RWPE2 (cell line): ENCODE results near the gene HOXC5.

Source experiments
- ATAC-seq: fragments of 200-7000 bp; cut with Tn5 transposase; 3 replicates; pipeline ENCODE4 v1.9.1; 2021; ENCODE audit warnings: low read depth
- DNase-seq: peaks from one replicate; pipeline ENCODE4 v3.0.0-alpha.2; 2020; ENCODE audit warnings: low spot score
- H3K27ac ChIP-seq: fragments of 450-650 bp; 2 replicates; pipeline ENCODE4 v1.5.1; 2017; ENCODE audit warnings: mild to moderate bottlenecking; ENCODE audit not compliant: poor library complexity, severe bottlenecking
- H3K27me3 ChIP-seq: fragments of 250-450 bp; sonication (Bioruptor Pico); 2 replicates; pipeline ENCODE4 v1.5.1; 2021; ENCODE audit warnings: mild to moderate bottlenecking, moderate library complexity; ENCODE audit not compliant: insufficient read depth, poor library complexity, severe bottlenecking
- H3K36me3 ChIP-seq: fragments of 250-450 bp; sonication (Bioruptor Pico); 2 replicates; pipeline ENCODE4 v1.5.1; 2020; ENCODE audit warnings: low read depth, mild to moderate bottlenecking, moderate library complexity
- H3K4me1 ChIP-seq: fragments of 250-450 bp; sonication (Bioruptor Pico); 2 replicates; pipeline ENCODE4 v1.5.1; 2021; ENCODE audit warnings: mild to moderate bottlenecking, moderate library complexity; ENCODE audit not compliant: insufficient read depth, poor library complexity, severe bottlenecking
- H3K4me3 ChIP-seq: fragments of 250-450 bp; sonication (Bioruptor Pico); 2 replicates; pipeline ENCODE4 v1.5.1; 2021; ENCODE audit warnings: mild to moderate bottlenecking, moderate library complexity; ENCODE audit not compliant: severe bottlenecking
- H3K9me3 ChIP-seq: fragments of 250-450 bp; sonication (Bioruptor Pico); 2 replicates; pipeline ENCODE4 v1.5.1; 2021; ENCODE audit warnings: mild to moderate bottlenecking, moderate library complexity; ENCODE audit not compliant: severe bottlenecking
- CTCF ChIP-seq: fragments of 450-650 bp; IDR thresholded peaks from one replicate; pipeline ENCODE4 v1.5.1; 2017; ENCODE audit warnings: mild to moderate bottlenecking, moderate library complexity; ENCODE audit not compliant: poor library complexity, severe bottlenecking

HOXC5 gene

DNA sequence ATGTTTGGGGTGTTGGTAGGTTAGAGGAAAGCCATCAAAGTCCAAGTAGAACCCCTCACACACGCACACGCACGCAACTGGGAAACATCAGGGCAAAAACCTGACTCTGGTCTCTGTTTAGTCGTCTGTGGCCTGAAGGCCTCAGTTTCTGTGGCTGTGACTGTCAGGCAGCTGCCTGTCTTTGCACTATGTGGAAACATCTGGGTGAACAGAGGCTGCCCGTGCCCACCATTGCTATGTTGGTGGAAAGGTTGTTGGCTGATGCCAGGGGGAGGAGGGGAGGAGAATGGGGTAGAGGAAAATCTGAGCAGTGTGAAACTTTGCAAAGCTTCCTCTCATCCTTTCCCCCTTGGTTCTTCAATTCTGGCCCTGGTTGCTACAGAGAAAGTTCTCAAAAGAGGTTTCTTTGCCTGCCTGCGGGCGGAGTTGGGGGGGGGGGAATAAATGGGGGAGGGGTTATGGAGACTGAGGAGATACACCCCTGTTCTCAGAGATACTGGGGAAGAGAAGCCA lies 40.4 kb upstream of the HOXC5 start:
- no peaks in the 10 kb centered on the region for H3K36me3 ChIP-seq
- DNase-seq = no peak
- H3K9me3 ChIP-seq = no peaks in the 10 kb centered on the region
- no peak for ATAC-seq
- H3K4me1 ChIP-seq = peaks cover 6% of the 10 kb centered on the region
- no peak overlapping the region for H3K27ac ChIP-seq
- peaks cover 100% of the 10 kb centered on the region for H3K27me3 ChIP-seq
- H3K4me3 ChIP-seq = no peak overlapping the region
- TF ChIP-seq CTCF = no peak

GRCh38 chr12:53993162-53994008 lies 39.5 kb upstream of the HOXC5 start:
- no peak overlapping the region for H3K27ac ChIP-seq
- no peak for TF ChIP-seq CTCF
- H3K36me3 ChIP-seq = no peaks in the 10 kb centered on the region
- DNase-seq (no peak), ATAC-seq (no peak)
- H3K9me3 ChIP-seq = no peaks in the 10 kb centered on the region
- H3K27me3 ChIP-seq = peaks cover 100% of the 10 kb centered on the region
- H3K4me3 ChIP-seq = no peak overlapping the region
- H3K4me1 ChIP-seq = peaks cover 6% of the 10 kb centered on the region

GRCh38 chr12:53994009-53994263 lies 38.9 kb upstream of the HOXC5 start:
- Histone ChIP-seq H3K27me3 (peaks cover 100% of the 10 kb centered on the region), H3K4me1 (peaks cover 6% of the 10 kb centered on the region), H3K27ac (no peak overlapping the region), H3K4me3 (no peak overlapping the region), H3K9me3 (no peaks in the 10 kb centered on the region), H3K36me3 (no peaks in the 10 kb centered on the region)
- DNase-seq (no peak), ATAC-seq (no peak)
- no peak for TF ChIP-seq CTCF

- Histone ChIP-seq H3K36me3 (no peaks in the 10 kb centered on the region), H3K27me3 (peaks cover 98% of the 10 kb centered on the region), H3K9me3 (no peaks in the 10 kb centered on the region), H3K4me3 (no peak overlapping the region), H3K4me1 (peaks cover 4% of the 10 kb centered on the region), H3K27ac (no peak overlapping the region)
- DNase-seq (no peak), ATAC-seq (no peak)
- no peak for TF ChIP-seq CTCF
Measured at GRCh38 chr12:53994264-53995001, 38.4 kb upstream of the HOXC5 start.
